ENCODE data around the gene IFFO2. TPM values are rescaled to one million over a fixed set of nuclear protein-coding genes. Genes with fewer than 3 reads are reported as not detected.

IFFO2 gene
- 37.5 TPM for total RNA-seq

- Histone ChIP-seq H3K4me1 (ENCODE audit: insufficient read depth, low read length) (peaks cover 53% of the 10 kb centered on the region), H3K9me3 (ENCODE audit: low read depth, low read length) (no peaks in the 10 kb centered on the region), H3K27me3 (ENCODE audit: insufficient read depth, low read length) (peaks cover 13% of the 10 kb centered on the region), H3K4me3 (ENCODE audit: low read length) (peak within 1 kb of the TSS; percentile 60)
These were observed at the start of gene IFFO2 for GRCh38 chr1:18956193-18957135. IFFO2 (minus strand) TSS chr1:18956676; CDS start chr1:18956332, 344 bp downstream.

DNA sequence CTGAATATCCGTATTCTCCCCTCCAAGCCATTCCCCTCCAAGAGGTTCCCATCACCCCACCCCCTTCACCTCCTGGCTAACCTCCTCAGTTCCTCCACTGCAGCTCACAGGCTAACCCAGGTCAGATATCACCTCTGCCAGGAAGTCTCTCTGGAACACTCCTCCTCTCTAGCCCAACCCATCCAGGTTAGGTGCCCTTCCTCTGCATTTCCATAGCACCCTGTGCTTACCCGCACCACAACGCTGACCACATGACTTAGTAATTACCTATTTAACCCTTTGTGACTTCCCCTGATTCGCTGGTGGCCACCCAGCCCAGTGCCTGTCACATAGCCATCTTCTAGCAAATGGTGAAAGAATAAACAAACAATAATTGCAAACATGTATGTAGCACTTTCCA is 49.5 kb upstream of the IFFO2 start:
- peaks cover 10% of the 10 kb centered on the region for H3K4me1 ChIP-seq (ENCODE audit: insufficient read depth, low read length)

DNA sequence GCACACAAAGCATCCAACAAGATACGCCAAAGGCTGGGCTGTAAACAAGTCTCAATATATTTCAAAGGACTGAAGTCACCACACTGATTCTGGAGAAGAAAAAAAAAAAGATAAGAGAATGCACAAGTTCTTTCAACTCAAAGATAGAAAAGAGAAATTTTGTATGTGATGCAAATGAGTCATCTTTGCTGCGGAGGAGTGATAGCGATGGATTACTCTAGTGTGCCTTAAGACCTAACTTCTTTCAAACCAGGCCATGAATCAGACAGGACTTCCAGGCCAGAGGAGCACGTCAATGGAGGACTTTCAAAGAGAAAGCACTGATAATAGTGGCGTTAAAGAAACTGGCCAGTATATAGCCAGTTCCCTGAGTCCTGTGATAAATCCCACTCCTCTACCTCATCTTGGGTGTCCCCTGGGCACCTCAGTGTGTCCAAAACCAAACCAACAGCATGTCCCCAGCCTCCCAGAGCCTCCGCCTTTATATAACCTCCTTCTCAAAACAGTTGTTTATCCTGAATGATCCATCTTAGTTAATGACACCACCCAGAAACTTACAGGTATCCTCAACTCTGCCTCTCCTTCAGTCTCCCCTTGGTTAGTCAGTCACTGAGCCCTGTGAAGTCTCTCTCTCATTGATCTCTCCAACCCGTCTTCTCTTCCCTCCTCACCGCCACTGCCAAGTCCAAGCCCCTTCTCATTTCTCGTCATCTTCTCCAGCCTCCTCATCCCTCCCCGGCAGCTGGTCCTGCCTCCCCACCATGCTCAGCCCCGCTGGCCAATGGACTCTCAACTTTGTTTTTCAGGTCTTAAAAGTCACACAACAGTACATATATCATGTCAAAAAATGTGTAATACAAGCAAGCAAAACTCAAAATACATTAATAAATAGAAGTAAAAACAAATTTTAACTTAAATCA is 47.2 kb upstream of the IFFO2 start:
- Histone ChIP-seq H3K4me1 (ENCODE audit: insufficient read depth, low read length) (no peaks in the 10 kb centered on the region), H3K4me3 (ENCODE audit: low read length) (no peak overlapping the region), H3K9me3 (ENCODE audit: low read depth, low read length) (no peaks in the 10 kb centered on the region), H3K27me3 (ENCODE audit: insufficient read depth, low read length) (peaks cover 2% of the 10 kb centered on the region)

More for the DNA sequence above, 49.5 kb upstream of the IFFO2 start:
- Histone ChIP-seq H3K4me3 (ENCODE audit: low read length) (no peak overlapping the region), H3K27me3 (ENCODE audit: insufficient read depth, low read length) (peaks cover 2% of the 10 kb centered on the region), H3K9me3 (ENCODE audit: low read depth, low read length) (no peaks in the 10 kb centered on the region)

- Histone ChIP-seq H3K4me1 (ENCODE audit: insufficient read depth, low read length) (no peaks in the 10 kb centered on the region), H3K27me3 (ENCODE audit: insufficient read depth, low read length) (peaks cover 2% of the 10 kb centered on the region), H3K4me3 (ENCODE audit: low read length) (no peak overlapping the region), H3K9me3 (ENCODE audit: low read depth, low read length) (no peaks in the 10 kb centered on the region)
These were observed 43.6 kb upstream of the IFFO2 start for GRCh38 chr1:19000065-19000464.

- Histone ChIP-seq H3K4me3 (ENCODE audit: low read length) (no peak overlapping the region), H3K4me1 (ENCODE audit: insufficient read depth, low read length) (no peaks in the 10 kb centered on the region), H3K9me3 (ENCODE audit: low read depth, low read length) (no peaks in the 10 kb centered on the region), H3K27me3 (ENCODE audit: insufficient read depth, low read length) (peaks cover 2% of the 10 kb centered on the region)
These were observed 42.9 kb upstream of the IFFO2 start for GRCh38 chr1:18999359-18999758.

GRCh38 chr1:18998016-18998724 is 41.7 kb upstream of the IFFO2 start:
- Histone ChIP-seq H3K27me3 (ENCODE audit: insufficient read depth, low read length) (no peaks in the 10 kb centered on the region), H3K4me3 (ENCODE audit: low read length) (no peak overlapping the region), H3K9me3 (ENCODE audit: low read depth, low read length) (no peaks in the 10 kb centered on the region), H3K4me1 (ENCODE audit: insufficient read depth, low read length) (no peaks in the 10 kb centered on the region)

- no peaks in the 10 kb centered on the region for H3K27me3 ChIP-seq (ENCODE audit: insufficient read depth, low read length)
- H3K4me1 ChIP-seq (ENCODE audit: insufficient read depth, low read length) = no peaks in the 10 kb centered on the region
- no peaks in the 10 kb centered on the region for H3K9me3 ChIP-seq (ENCODE audit: low read depth, low read length)
- H3K4me3 ChIP-seq (ENCODE audit: low read length) = no peak overlapping the region
These were observed 41.0 kb upstream of the IFFO2 start for GRCh38 chr1:18997508-18997907.

- no peak overlapping the region for H3K4me3 ChIP-seq (ENCODE audit: low read length)
- H3K4me1 ChIP-seq (ENCODE audit: insufficient read depth, low read length) = no peaks in the 10 kb centered on the region
- no peaks in the 10 kb centered on the region for H3K27me3 ChIP-seq (ENCODE audit: insufficient read depth, low read length)
- H3K9me3 ChIP-seq (ENCODE audit: low read depth, low read length) = no peaks in the 10 kb centered on the region
These were observed 40.2 kb upstream of the IFFO2 start for GRCh38 chr1:18996548-18997177.

- no peaks in the 10 kb centered on the region for H3K4me1 ChIP-seq (ENCODE audit: insufficient read depth, low read length)
- no peaks in the 10 kb centered on the region for H3K9me3 ChIP-seq (ENCODE audit: low read depth, low read length)
- H3K4me3 ChIP-seq (ENCODE audit: low read length) = no peak overlapping the region
These were observed 37.9 kb upstream of the IFFO2 start for GRCh38 chr1:18994381-18994780.

GRCh38 chr1:18992646-18993045 is 36.2 kb upstream of the IFFO2 start:
- no peaks in the 10 kb centered on the region for H3K4me1 ChIP-seq (ENCODE audit: insufficient read depth, low read length)
- H3K4me3 ChIP-seq (ENCODE audit: low read length) = no peak overlapping the region
- no peaks in the 10 kb centered on the region for H3K9me3 ChIP-seq (ENCODE audit: low read depth, low read length)
- no peaks in the 10 kb centered on the region for H3K27me3 ChIP-seq (ENCODE audit: insufficient read depth, low read length)

More at GRCh38 chr1:18994381-18994780, 37.9 kb upstream of the IFFO2 start:
- H3K27me3 ChIP-seq (ENCODE audit: insufficient read depth, low read length) = no peaks in the 10 kb centered on the region

- H3K27me3 ChIP-seq (ENCODE audit: insufficient read depth, low read length) = no peaks in the 10 kb centered on the region
- no peaks in the 10 kb centered on the region for H3K4me1 ChIP-seq (ENCODE audit: insufficient read depth, low read length)
- H3K4me3 ChIP-seq (ENCODE audit: low read length) = no peak overlapping the region
- no peaks in the 10 kb centered on the region for H3K9me3 ChIP-seq (ENCODE audit: low read depth, low read length)
These were observed 35.1 kb upstream of the IFFO2 start for GRCh38 chr1:18991585-18991984.

GRCh38 chr1:18989896-18990295 is 33.4 kb upstream of the IFFO2 start:
- Histone ChIP-seq H3K4me1 (ENCODE audit: insufficient read depth, low read length) (no peaks in the 10 kb centered on the region), H3K9me3 (ENCODE audit: low read depth, low read length) (no peaks in the 10 kb centered on the region), H3K27me3 (ENCODE audit: insufficient read depth, low read length) (no peaks in the 10 kb centered on the region), H3K4me3 (ENCODE audit: low read length) (no peak overlapping the region)

- Histone ChIP-seq H3K9me3 (ENCODE audit: low read depth, low read length) (no peaks in the 10 kb centered on the region), H3K27me3 (ENCODE audit: insufficient read depth, low read length) (no peaks in the 10 kb centered on the region), H3K4me3 (ENCODE audit: low read length) (no peak overlapping the region), H3K4me1 (ENCODE audit: insufficient read depth, low read length) (no peaks in the 10 kb centered on the region)
These were observed 32.8 kb upstream of the IFFO2 start for GRCh38 chr1:18989176-18989799.

- Histone ChIP-seq H3K27me3 (ENCODE audit: insufficient read depth, low read length) (peaks cover 5% of the 10 kb centered on the region), H3K9me3 (ENCODE audit: low read depth, low read length) (no peaks in the 10 kb centered on the region), H3K4me1 (ENCODE audit: insufficient read depth, low read length) (no peaks in the 10 kb centered on the region), H3K4me3 (ENCODE audit: low read length) (no peak overlapping the region)
These were observed 24.8 kb upstream of the IFFO2 start for GRCh38 chr1:18981242-18981641.
